ENCODE measurements around the gene ZNF683.
"Not testable (repeated sequence)": the region's sequence is repeated elsewhere in the genome, so short reads cannot be mapped to it uniquely, and the experiment has no call there.

DNA sequence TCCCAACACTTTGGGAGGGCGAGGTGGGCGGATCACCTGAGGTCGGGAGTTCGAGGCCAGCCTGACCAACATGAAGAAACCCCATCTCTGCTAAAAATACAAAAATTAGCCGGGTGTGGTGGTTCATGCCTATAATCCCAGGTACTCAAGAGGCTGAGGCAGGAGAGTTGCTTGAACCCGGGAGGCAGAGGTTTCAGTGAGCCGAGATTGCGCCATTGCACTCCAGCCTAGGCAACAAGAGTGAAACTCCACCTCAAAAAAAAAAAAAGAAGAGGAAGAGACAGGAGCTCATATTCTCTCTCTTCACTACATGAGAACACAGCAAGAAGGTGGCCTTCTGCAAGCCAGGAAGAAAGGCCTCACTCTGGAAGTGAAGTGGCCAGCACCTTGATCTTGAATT is 39.2 kb downstream of the ZNF683 start:
- TF ChIP-seq CTCF (conservative IDR thresholded peaks at IDR 0.05 in 1 of 2, IDR thresholded peaks at IDR 0.05 in 1 of 2; ENCODE audit: low read depth in 1 of 2, low read length in 2 of 2); EZH2 (IDR thresholded peaks at IDR 0.05; ENCODE audit: low read length, missing control alignments): not testable (repeated sequence)

Data from fibroblast of lung (primary cell).